GM12878 (cell line): ENCODE results near the gene C3orf33.

ENCODE experiments used
- ETV6 ChIP-seq, 2 experiments: fragments of 450-650 bp in 1 of 2; IDR thresholded peaks in 1 of 2; conservative IDR thresholded peaks in 1 of 2; 2 replicates each; pipeline ENCODE4 v1.6.1; 2014; ENCODE audit warnings: antibody characterized with exemption in 1 of 2, borderline replicate concordance in 1 of 2, low read depth in 1 of 2, mild to moderate bottlenecking in 1 of 2, moderate library complexity in 1 of 2
- EZH2 ChIP-seq: IDR thresholded peaks from 2 replicates; pipeline ENCODE4 v1.6.1; 2012; ENCODE audit warnings: low read depth, mild to moderate bottlenecking, control low read depth, inconsistent platforms, low read length, borderline replicate concordance; ENCODE audit not compliant: control insufficient read depth

- no peak for TF ChIP-seq ETV6 (conservative IDR thresholded peaks at IDR 0.05 in 1 of 2, IDR thresholded peaks at IDR 0.05 in 1 of 2; ENCODE audit: borderline replicate concordance in 1 of 2, low read depth in 1 of 2)
- no peak for TF ChIP-seq EZH2
Measured at GRCh38 chr3:155757577-155757976, 48.5 kb downstream of the C3orf33 start.
